ENCODE results near the gene NEU3.

NEU3 gene

GRCh38 chr11:75028321-75028720 is 39.6 kb downstream of the NEU3 start:
- no peak for TF ChIP-seq CTCF (IDR thresholded peaks at IDR 0.05; ENCODE audit: low read depth, low read length)
- TF ChIP-seq EZH2phosphoT487 (IDR thresholded peaks at IDR 0.05; ENCODE audit: low read depth): no peak
- H3K9me3 ChIP-seq (ENCODE audit: insufficient read depth, low read length): no peaks in the 10 kb centered on the region
- peak overlapping the region; percentile 7; the same call in 1 of the 2 replicates for H3K27ac ChIP-seq (ENCODE audit: low read length)
- H3K27me3 ChIP-seq (ENCODE audit: low read depth, low read length): no peaks in the 10 kb centered on the region
- H3K4me2 ChIP-seq (ENCODE audit: low read length): peak overlapping the region; percentile 14; the same call in 1 of the 2 replicates
- H4K20me1 ChIP-seq (ENCODE audit: insufficient read depth, low read length): no peaks in the 10 kb centered on the region
- no peaks in the 10 kb centered on the region for H3K36me3 ChIP-seq (replicated peaks; ENCODE audit: low read depth, low read length)
- no peaks in the 10 kb centered on the region for H3K79me2 ChIP-seq (ENCODE audit: low read length)
- no peak overlapping the region for H3K9ac ChIP-seq (ENCODE audit: low read length)
- peaks cover 56% of the 10 kb centered on the region for H3K4me1 ChIP-seq (ENCODE audit: low read length)
- H3K4me3 ChIP-seq (ENCODE audit: low read length): no peak overlapping the region
- H2AFZ ChIP-seq (ENCODE audit: low read depth, low read length): no peak overlapping the region

GRCh38 chr11:75028724-75029123 is 40.0 kb downstream of the NEU3 start:
- Histone ChIP-seq H3K9me3 (ENCODE audit: insufficient read depth, low read length) (no peaks in the 10 kb centered on the region), H3K9ac (ENCODE audit: low read length) (no peak overlapping the region), H3K79me2 (ENCODE audit: low read length) (no peaks in the 10 kb centered on the region), H2AFZ (ENCODE audit: low read depth, low read length) (no peak overlapping the region), H3K4me2 (ENCODE audit: low read length) (peak overlapping the region; percentile 14; the same call in 1 of the 2 replicates), H3K36me3 (replicated peaks; ENCODE audit: low read depth, low read length) (no peaks in the 10 kb centered on the region), H3K27me3 (ENCODE audit: low read depth, low read length) (no peaks in the 10 kb centered on the region), H4K20me1 (ENCODE audit: insufficient read depth, low read length) (no peaks in the 10 kb centered on the region), H3K4me3 (ENCODE audit: low read length) (no peak overlapping the region), H3K4me1 (ENCODE audit: low read length) (peaks cover 52% of the 10 kb centered on the region), H3K27ac (ENCODE audit: low read length) (peak overlapping the region; percentile 7; the same call in 1 of the 2 replicates)
- no peak for TF ChIP-seq EZH2phosphoT487 (IDR thresholded peaks at IDR 0.05; ENCODE audit: low read depth)

GRCh38 chr11:75029836-75030631 is 41.3 kb downstream of the NEU3 start:
- no peak for TF ChIP-seq EZH2phosphoT487 (IDR thresholded peaks at IDR 0.05; ENCODE audit: low read depth)
- TF ChIP-seq CTCF (IDR thresholded peaks at IDR 0.05; ENCODE audit: low read depth, low read length): no peak
- H3K79me2 ChIP-seq (ENCODE audit: low read length): no peaks in the 10 kb centered on the region
- H3K27ac ChIP-seq (ENCODE audit: low read length): no peak overlapping the region
- H4K20me1 ChIP-seq (ENCODE audit: insufficient read depth, low read length): no peaks in the 10 kb centered on the region
- H3K9me3 ChIP-seq (ENCODE audit: insufficient read depth, low read length): no peaks in the 10 kb centered on the region
- H3K4me2 ChIP-seq (ENCODE audit: low read length): no peak overlapping the region
- no peak overlapping the region for H3K4me3 ChIP-seq (ENCODE audit: low read length)
- peaks cover 39% of the 10 kb centered on the region for H3K4me1 ChIP-seq (ENCODE audit: low read length)
- H3K36me3 ChIP-seq (replicated peaks; ENCODE audit: low read depth, low read length): no peaks in the 10 kb centered on the region
- H2AFZ ChIP-seq (ENCODE audit: low read depth, low read length): no peak overlapping the region
- H3K9ac ChIP-seq (ENCODE audit: low read length): no peak overlapping the region
- no peaks in the 10 kb centered on the region for H3K27me3 ChIP-seq (ENCODE audit: low read depth, low read length)

- H3K9ac ChIP-seq (ENCODE audit: low read length): peak overlapping the region; percentile 15; the same call in 1 of the 2 replicates
- H2AFZ ChIP-seq (ENCODE audit: low read depth, low read length): no peak overlapping the region
- no peak overlapping the region for H3K27ac ChIP-seq (ENCODE audit: low read length)
- H3K4me2 ChIP-seq (ENCODE audit: low read length): no peak overlapping the region
- H3K27me3 ChIP-seq (ENCODE audit: low read depth, low read length): no peaks in the 10 kb centered on the region
- H3K36me3 ChIP-seq (replicated peaks; ENCODE audit: low read depth, low read length): no peaks in the 10 kb centered on the region
- H3K4me1 ChIP-seq (ENCODE audit: low read length): peaks cover 46% of the 10 kb centered on the region
- no peak for TF ChIP-seq CTCF (IDR thresholded peaks at IDR 0.05; ENCODE audit: low read depth, low read length)
- no peak for TF ChIP-seq EZH2phosphoT487 (IDR thresholded peaks at IDR 0.05; ENCODE audit: low read depth)
- H3K4me3 ChIP-seq (ENCODE audit: low read length): no peak overlapping the region
- no peaks in the 10 kb centered on the region for H3K9me3 ChIP-seq (ENCODE audit: insufficient read depth, low read length)
- no peaks in the 10 kb centered on the region for H3K79me2 ChIP-seq (ENCODE audit: low read length)
- no peaks in the 10 kb centered on the region for H4K20me1 ChIP-seq (ENCODE audit: insufficient read depth, low read length)
Observed at GRCh38 chr11:75031224-75031753, 42.6 kb downstream of the NEU3 start.
